CD8-positive, alpha-beta memory T cell (primary cell): Measurements from ENCODE around the gene ABR. TPM values are rescaled to one million over a fixed set of nuclear protein-coding genes. Genes with fewer than 3 reads are reported as not detected.

Source experiments
- CTCF ChIA-PET: fragments of 350-600 bp; sonication (Branson Sonifier 250); formaldehyde crosslinking; loops from one replicate; lab custom pipeline; 2021; ENCODE audit warnings: antibody characterized with exemption; lab: Charles Lee
- POLR2A ChIA-PET: fragments of 350-600 bp; sonication (Branson Sonifier 250); formaldehyde crosslinking; loops from one replicate; lab custom pipeline; 2021; ENCODE audit warnings: antibody characterized with exemption; lab: Charles Lee
- DNase-seq, 5 donors: peaks; one replicate each; pipeline versions ENCODE4 v3.0.0 to v3.0.0-alpha.2; 2020 to 2022; ENCODE audit warnings: mixed read lengths in 1 of 5
- H3K27ac ChIP-seq: one replicate; pipeline ENCODE4 v1.7.0; 2013; ENCODE audit warnings: low read depth, mild to moderate bottlenecking, low read length, moderate library complexity
- H3K27me3 ChIP-seq: 2 replicates; pipeline ENCODE4 v1.7.0; 2013; ENCODE audit warnings: low read length, mild to moderate bottlenecking; ENCODE audit not compliant: insufficient read depth, poor library complexity, severe bottlenecking
- H3K36me3 ChIP-seq: 2 replicates; pipeline ENCODE4 v1.7.0; 2013; ENCODE audit warnings: mild to moderate bottlenecking, low read length, moderate library complexity; ENCODE audit not compliant: insufficient read depth
- H3K4me1 ChIP-seq: 2 replicates; pipeline ENCODE4 v1.7.0; 2013; ENCODE audit warnings: mild to moderate bottlenecking, low read length, moderate library complexity; ENCODE audit not compliant: insufficient read depth
- H3K4me3 ChIP-seq: 2 replicates; pipeline ENCODE4 v1.7.0; 2013; ENCODE audit warnings: mild to moderate bottlenecking, low read length
- H3K9me3 ChIP-seq: 2 replicates; pipeline ENCODE4 v1.7.0; 2013; ENCODE audit warnings: mild to moderate bottlenecking, low read length
- H3K27ac Mint-ChIP-seq, 8 donors: one replicate each; pipeline ENCODE4 v1.8.0; 2020 to 2021; ENCODE audit warnings: mixed read lengths in 8 of 8, mild to moderate bottlenecking in 6 of 8, inconsistent platforms in 3 of 8, moderate library complexity in 3 of 8
- H3K27me3 Mint-ChIP-seq, 2 donors: one replicate each; pipeline ENCODE4 v1.8.0; 2020 to 2021; ENCODE audit warnings: mixed read lengths in 2 of 2, mild to moderate bottlenecking in 1 of 2, moderate library complexity in 1 of 2
- H3K36me3 Mint-ChIP-seq, 3 donors: one replicate each; pipeline ENCODE4 v1.8.0; 2020 to 2021; ENCODE audit warnings: mixed read lengths in 3 of 3, inconsistent platforms in 1 of 3, mild to moderate bottlenecking in 1 of 3
- H3K4me1 Mint-ChIP-seq, 3 donors: one replicate each; pipeline ENCODE4 v1.8.0; 2020 to 2021; ENCODE audit warnings: mixed read lengths in 3 of 3, inconsistent platforms in 1 of 3, mild to moderate bottlenecking in 1 of 3
- H3K4me3 Mint-ChIP-seq, 7 donors: one replicate each; pipeline ENCODE4 v1.8.0; 2020 to 2021; ENCODE audit warnings: mixed read lengths in 7 of 7, mild to moderate bottlenecking in 6 of 7, moderate library complexity in 4 of 7, inconsistent platforms in 2 of 7
- H3K9me3 Mint-ChIP-seq, 5 donors: one replicate each; pipeline ENCODE4 v1.8.0; 2020 to 2022; ENCODE audit warnings: mixed read lengths in 5 of 5, mild to moderate bottlenecking in 3 of 5, moderate library complexity in 2 of 5, inconsistent platforms in 1 of 5
- polyA plus RNA-seq: library from polyadenylated mRNA; unstranded; fragments of 300-500 nt; fragmentation: Illumina TruSeq; gene quantifications from one replicate; pipeline ENCODE4 v1.2.3, GENCODE V29; 2021
- total RNA-seq, 2 experiments: library from RNA; stranded (reverse); gene quantifications; one replicate each; pipeline ENCODE4 v1.2.3, GENCODE V29; 2021

ABR gene
- total and polyA plus RNA-seq, 3 experiments from 2014 or later = 26.9 to 60.8 (median 60.4) TPM

DNA sequence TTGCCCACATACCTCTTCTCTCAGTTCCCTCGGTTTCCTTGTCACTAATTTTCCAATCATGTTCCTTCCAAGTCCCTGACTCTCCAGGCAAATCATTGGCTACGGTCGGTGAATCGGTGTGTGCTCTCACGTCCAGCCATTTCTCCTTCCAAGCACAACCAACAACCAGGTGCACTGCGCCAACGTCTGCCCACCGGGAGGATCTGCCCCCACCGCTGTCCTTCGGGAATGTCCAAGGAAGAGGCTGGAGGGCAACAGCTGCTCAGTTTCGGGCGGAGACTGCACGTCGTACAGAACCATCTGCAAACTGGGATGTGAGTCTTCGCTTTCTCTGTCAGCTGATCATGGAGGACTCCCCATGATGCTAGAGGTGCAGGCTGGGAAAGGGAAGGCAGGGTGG is 191.8 kb downstream of the ABR start:
- ChIA-PET POLR2A (no interaction called here), CTCF (interaction anchor here (0.8 kb wide), 1 partner anchor 9 kb away, joined by 3 read pairs; the partner anchor contains the start of gene TIMM22)
- no peak overlapping the region for H3K4me3 Mint-ChIP-seq

DNA sequence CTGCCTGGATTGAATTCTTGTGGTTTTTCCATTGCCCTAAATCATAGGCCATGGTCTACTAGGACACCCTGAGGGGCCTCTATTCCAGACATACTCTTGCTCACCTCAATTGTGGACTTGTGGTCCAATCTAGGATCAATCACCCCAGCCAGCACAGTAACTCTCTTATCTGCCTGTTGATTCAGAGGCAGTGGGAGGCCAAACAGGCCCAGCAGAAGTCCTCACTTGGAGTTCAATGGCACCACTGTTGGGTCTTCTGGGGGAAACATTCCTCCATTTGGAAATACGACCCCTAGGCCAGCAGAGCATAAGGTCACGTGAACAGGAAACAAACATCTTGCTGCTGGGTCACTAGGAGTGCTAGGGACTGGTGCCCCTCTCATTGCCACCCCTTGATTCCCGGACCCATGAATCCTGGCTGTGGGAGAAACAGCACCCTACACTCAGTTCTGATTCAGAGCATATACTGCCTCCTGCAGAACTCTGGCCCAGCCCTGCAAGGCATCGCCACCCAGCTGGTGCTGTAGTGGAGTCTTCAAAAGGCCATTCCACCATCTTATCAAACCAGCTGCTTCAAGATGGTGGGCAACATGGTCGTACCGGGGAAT is 193.4 kb downstream of the ABR start:
- no peaks in the 10 kb centered on the region for H3K36me3 Mint-ChIP-seq
- CTCF ChIA-PET = no interaction called here

More for the DNA sequence above, 191.8 kb downstream of the ABR start:
- Mint-ChIP-seq H3K27me3 (peaks cover 0 to 4% of the 10 kb centered on the region in 2 donors), H3K36me3 (no peaks in the 10 kb centered on the region), H3K9me3 (peaks cover 0 to 3% (median 2%) of the 10 kb centered on the region in 5 donors), H3K27ac (peak overlapping the region in 1 of 8 donors; percentile 59), H3K4me1 (no peaks in the 10 kb centered on the region)
- H3K4me1 ChIP-seq = no peaks in the 10 kb centered on the region
- no peaks in the 10 kb centered on the region for H3K27me3 ChIP-seq
- no peak overlapping the region for H3K27ac ChIP-seq
- peaks cover 3% of the 10 kb centered on the region for H3K9me3 ChIP-seq
- no peak for DNase-seq
- no peaks in the 10 kb centered on the region for H3K36me3 ChIP-seq
- no peak overlapping the region for H3K4me3 ChIP-seq

DNA sequence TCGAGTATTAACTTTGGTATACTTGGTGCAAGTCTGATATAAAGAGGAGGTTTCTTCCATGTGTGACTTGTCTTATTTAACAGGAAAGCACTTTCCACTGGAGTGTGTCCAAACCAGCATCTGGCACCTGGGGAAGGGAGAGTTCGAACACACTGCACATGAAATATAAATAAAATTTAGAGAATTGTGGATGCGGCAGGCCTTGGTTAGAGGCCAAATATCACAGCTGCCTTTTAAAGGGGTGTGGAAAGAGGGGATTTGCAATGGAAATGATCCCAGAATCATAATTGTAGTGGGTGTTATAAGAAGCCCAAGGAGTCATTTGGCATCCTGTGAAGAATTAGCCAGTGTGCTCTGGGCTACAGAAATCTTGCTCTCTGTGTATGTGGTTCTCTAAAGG is 195.9 kb downstream of the ABR start:
- H3K4me1 ChIP-seq = peaks cover 13% of the 10 kb centered on the region
- Mint-ChIP-seq H3K4me1 (peaks cover 6 to 14% (median 9%) of the 10 kb centered on the region in 3 donors), H3K4me3 (peak overlapping the region in 1 of 7 donors; percentile 30), H3K36me3 (no peaks in the 10 kb centered on the region), H3K27me3 (peaks cover 0 to 4% of the 10 kb centered on the region in 2 donors), H3K27ac (peak overlapping the region in 2 of 8 donors; percentile 23 to 69), H3K9me3 (no peaks in the 10 kb centered on the region)
- H3K36me3 ChIP-seq = no peaks in the 10 kb centered on the region
- H3K9me3 ChIP-seq = no peaks in the 10 kb centered on the region
- H3K4me3 ChIP-seq = no peak overlapping the region
- DNase-seq = no peak
- POLR2A ChIA-PET = no interaction called here
- H3K27ac ChIP-seq = no peak overlapping the region
- CTCF ChIA-PET = interaction anchor here (2.4 kb wide), 1 partner anchor 12 kb away, joined by 12 read pairs; the partner anchor contains the start of gene TIMM22
- no peaks in the 10 kb centered on the region for H3K27me3 ChIP-seq

More for the DNA sequence above, 193.4 kb downstream of the ABR start:
- POLR2A ChIA-PET = no interaction called here
- no peak for DNase-seq
- no peaks in the 10 kb centered on the region for H3K27me3 ChIP-seq
- Mint-ChIP-seq H3K4me3 (peak overlapping the region in 1 of 7 donors; percentile 44), H3K9me3 (no peaks in the 10 kb centered on the region), H3K4me1 (no peaks in the 10 kb centered on the region), H3K27me3 (peaks cover 0 to 6% of the 10 kb centered on the region in 2 donors), H3K27ac (peak overlapping the region in 1 of 8 donors; percentile 82)
- H3K4me1 ChIP-seq = no peaks in the 10 kb centered on the region
- H3K9me3 ChIP-seq = no peaks in the 10 kb centered on the region
- no peak overlapping the region for H3K4me3 ChIP-seq
- H3K27ac ChIP-seq = no peak overlapping the region
- no peaks in the 10 kb centered on the region for H3K36me3 ChIP-seq

DNA sequence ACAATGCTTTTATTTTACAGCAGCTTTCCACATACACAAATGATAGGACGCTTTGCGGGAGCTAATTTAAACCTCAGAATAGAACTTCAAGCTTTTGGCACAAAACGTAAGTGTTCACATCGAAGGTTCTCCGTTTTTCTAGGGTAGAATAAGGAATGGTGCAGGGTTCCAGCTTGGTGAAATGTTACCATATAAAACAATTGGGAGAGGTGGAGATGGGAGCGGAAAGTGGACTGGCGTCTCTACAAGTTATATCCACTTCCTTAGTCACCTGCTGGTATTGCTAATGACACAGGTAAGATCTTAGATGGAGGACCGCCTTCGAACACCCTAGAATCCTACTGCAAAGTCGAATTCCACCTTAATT is 198.5 kb downstream of the ABR start:
- no peaks in the 10 kb centered on the region for H3K36me3 Mint-ChIP-seq
- Histone ChIP-seq H3K4me3 (no peak overlapping the region), H3K9me3 (no peaks in the 10 kb centered on the region), H3K27ac (no peak overlapping the region), H3K36me3 (no peaks in the 10 kb centered on the region), H3K27me3 (peaks cover 23% of the 10 kb centered on the region), H3K4me1 (peaks cover 19% of the 10 kb centered on the region)
- no peaks in the 10 kb centered on the region for H3K9me3 Mint-ChIP-seq
- peaks cover 20 to 22% of the 10 kb centered on the region in 2 donors for H3K27me3 Mint-ChIP-seq
- peak overlapping the region; percentile 66 to 91 (median 81) for H3K4me3 Mint-ChIP-seq
- ChIA-PET POLR2A (interaction anchor here (0.9 to 1.2 kb wide), 3 partner anchors 16 to 200 kb away, joined by 4 to 7 read pairs (median 5); partner anchors contain the start of genes GLOD4 and TIMM22), CTCF (interaction anchor here (0.5 to 2.9 kb wide), 21 partner anchors 14 to 595 kb away, joined by 3 to 45 read pairs (median 5); partner anchors contain the start of genes GLOD4, MRM3 and TIMM22)
- H3K27ac Mint-ChIP-seq = peak overlapping the region; percentile 1 to 89 (median 58)
- H3K4me1 Mint-ChIP-seq = peaks cover 12 to 23% (median 14%) of the 10 kb centered on the region in 3 donors
- DNase-seq = no peak

DNA sequence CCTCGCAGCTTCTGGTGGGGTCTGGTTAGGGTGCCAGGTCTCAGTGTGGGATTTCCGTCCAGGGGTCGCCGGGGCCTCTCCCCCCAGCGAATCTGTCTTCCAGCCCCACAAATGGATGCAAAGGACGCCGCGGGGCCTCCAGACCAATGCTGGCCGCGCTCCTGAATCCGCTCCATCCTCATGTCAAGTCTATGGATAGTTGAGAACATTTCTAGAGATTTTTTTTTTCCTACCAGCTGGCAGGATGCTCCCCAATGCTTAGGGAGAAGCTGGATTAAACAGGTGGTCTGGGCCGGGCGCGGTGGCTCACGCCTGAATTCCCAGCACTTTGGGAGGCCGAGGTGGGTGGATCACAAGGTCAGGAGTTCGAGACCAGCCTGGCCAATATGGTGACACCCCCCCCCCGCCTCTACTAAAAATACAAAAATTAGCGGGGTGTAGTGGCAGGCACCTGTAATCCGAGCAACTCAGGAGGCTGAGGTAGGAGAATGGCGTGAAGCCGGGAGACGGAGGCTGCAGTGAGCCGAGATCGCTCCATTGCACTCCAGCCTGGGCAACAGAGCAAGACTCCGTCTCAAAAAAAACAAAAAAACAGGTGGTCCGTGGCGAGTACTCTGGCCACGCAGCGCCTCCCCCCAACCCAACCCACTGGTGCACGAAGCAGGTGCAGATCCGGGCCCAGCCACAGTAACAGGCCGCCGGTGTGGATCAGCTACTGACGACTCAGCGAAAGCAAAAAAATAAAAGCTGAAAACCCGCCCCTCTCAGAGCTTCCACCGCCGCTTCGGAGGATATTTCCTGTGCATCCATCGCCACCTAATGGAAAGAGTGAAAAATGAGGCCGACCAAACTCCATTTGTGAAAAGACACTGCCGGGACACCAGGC is 199.1 kb downstream of the ABR start:
- Histone ChIP-seq H3K4me3 (peak overlapping the region; percentile 40), H3K27me3 (peaks cover 24% of the 10 kb centered on the region), H3K36me3 (no peaks in the 10 kb centered on the region), H3K4me1 (peaks cover 19% of the 10 kb centered on the region), H3K9me3 (no peaks in the 10 kb centered on the region), H3K27ac (no peak overlapping the region)
- Mint-ChIP-seq H3K9me3 (no peaks in the 10 kb centered on the region), H3K4me1 (peaks cover 12 to 23% (median 14%) of the 10 kb centered on the region in 3 donors), H3K27me3 (peaks cover 23 to 26% of the 10 kb centered on the region in 2 donors), H3K4me3 (peak overlapping the region; percentile 74 to 91 (median 81)), H3K36me3 (no peaks in the 10 kb centered on the region), H3K27ac (peak overlapping the region; percentile 1 to 89 (median 60))
- ChIA-PET CTCF (interaction anchor here (0.5 to 2.9 kb wide), 22 partner anchors 13 to 595 kb away, joined by 3 to 45 read pairs (median 4); partner anchors contain the start of genes GLOD4, MRM3 and TIMM22), POLR2A (interaction anchor here (0.9 to 1.3 kb wide), 4 partner anchors 16 to 199 kb away, joined by 4 to 7 read pairs (median 4); partner anchors contain the start of genes GLOD4, MRM3 and TIMM22)
- DNase-seq = peak; percentile 61 to 87 (median 82)

DNA sequence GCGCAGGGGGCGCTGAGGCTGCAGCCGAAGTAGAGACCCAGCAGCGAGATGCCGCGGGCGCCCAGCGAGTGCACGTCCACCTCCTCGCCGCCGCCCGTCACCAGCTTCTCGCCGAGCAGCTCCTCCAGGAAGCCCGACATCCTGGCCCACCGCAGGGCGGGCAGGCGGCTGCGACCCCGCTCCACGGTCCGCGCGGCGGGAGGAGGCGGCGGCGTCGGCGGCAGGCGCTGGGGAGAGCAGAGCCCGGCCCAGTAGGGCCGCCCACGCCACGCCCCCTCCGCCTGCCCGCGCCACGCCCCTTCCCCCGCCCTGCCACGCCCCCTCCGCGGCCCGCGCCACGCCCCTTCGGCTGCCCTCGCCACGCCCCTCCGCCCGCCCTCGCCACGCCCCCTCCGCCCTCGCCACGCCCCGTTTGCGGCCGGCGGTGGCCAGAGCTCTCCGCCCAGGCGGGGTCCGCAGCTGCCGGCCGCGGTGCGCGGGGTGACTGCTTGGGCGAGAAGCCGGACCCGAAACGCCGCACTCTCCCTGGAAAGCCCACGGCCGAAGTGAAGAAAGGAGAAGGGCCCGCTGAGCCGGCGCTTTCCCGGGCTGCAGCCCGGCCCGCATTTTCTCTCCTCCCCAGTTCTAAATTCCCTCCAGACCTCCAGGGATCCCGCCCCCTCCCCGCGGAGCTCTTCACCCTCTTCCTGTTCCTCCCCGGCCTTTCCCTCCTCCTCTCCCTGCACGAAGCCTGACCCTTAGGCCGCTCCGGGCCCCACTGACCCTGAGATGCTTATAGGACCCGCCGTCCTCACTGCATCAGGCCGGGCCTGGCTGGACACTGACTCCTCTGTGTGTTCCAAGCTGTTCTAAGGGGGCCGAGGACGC is 200.0 kb downstream of the ABR start, which contains the start of gene NXN:
Gene NXN (minus strand): TSS at position 238 of the 867 bp plus-strand sequence.
- peak within 1 kb of the TSS in 4 of 8 donors; percentile 23 to 82 (median 42) for H3K27ac Mint-ChIP-seq
- POLR2A ChIA-PET = interaction anchor here (0.6 to 1.3 kb wide), 3 partner anchors 17 to 205 kb away, joined by 4 to 7 read pairs (median 4); partner anchors contain the start of genes GLOD4, MRM3 and TIMM22

DNA sequence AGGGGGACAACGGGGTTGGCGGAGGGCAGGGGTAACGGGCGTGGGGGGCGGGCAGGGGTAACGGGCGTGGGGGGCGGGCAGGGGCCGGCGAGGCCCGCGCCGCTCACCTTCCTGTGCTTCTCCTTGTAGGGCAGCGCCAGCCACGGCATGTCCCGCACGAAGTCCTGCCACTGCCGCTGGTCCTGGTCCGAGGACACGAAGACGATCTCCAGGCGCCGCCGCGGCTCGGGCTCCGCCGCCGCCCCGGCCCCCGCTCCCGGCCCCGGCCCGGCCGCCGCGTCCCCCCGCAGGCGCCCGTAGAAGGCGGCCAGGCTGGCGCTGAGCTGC is 200.6 kb downstream of the ABR start:
- no peaks in the 10 kb centered on the region for H3K9me3 Mint-ChIP-seq
- Histone ChIP-seq H3K27ac (no peak overlapping the region), H3K36me3 (no peaks in the 10 kb centered on the region), H3K9me3 (no peaks in the 10 kb centered on the region), H3K4me1 (peaks cover 19% of the 10 kb centered on the region), H3K27me3 (peaks cover 24% of the 10 kb centered on the region), H3K4me3 (no peak overlapping the region)
- DNase-seq = no peak
- peaks cover 29 to 38% of the 10 kb centered on the region in 2 donors for H3K27me3 Mint-ChIP-seq
- H3K27ac Mint-ChIP-seq = no peak overlapping the region
- peak overlapping the region in 2 of 7 donors; percentile 36 to 79 for H3K4me3 Mint-ChIP-seq
- POLR2A ChIA-PET = interaction anchor here (0.6 to 1.3 kb wide), 3 partner anchors 18 to 204 kb away, joined by 4 to 7 read pairs (median 4); partner anchors contain the start of genes GLOD4, MRM3 and TIMM22
- CTCF ChIA-PET = interaction anchor here (0.9 to 2.9 kb wide), 2 partner anchors 17 to 567 kb away, joined by 3 to 45 read pairs; partner anchors contain the start of gene TIMM22
- H3K4me1 Mint-ChIP-seq = peaks cover 12 to 23% (median 14%) of the 10 kb centered on the region in 3 donors
- H3K36me3 Mint-ChIP-seq = no peaks in the 10 kb centered on the region

More for the DNA sequence above, 200.0 kb downstream of the ABR start, which contains the start of gene NXN:
- DNase-seq = peak; percentile 80 to 92 (median 84)
- CTCF ChIA-PET = interaction anchor here (0.9 to 2.9 kb wide), 7 partner anchors 12 to 594 kb away, joined by 3 to 45 read pairs (median 7); partner anchors contain the start of genes GLOD4, MRM3 and TIMM22
- Histone ChIP-seq H3K9me3 (no peaks in the 10 kb centered on the region), H3K4me3 (peak within 1 kb of the TSS; percentile 40), H3K36me3 (no peaks in the 10 kb centered on the region), H3K4me1 (peaks cover 19% of the 10 kb centered on the region), H3K27ac (no peak within 1 kb of the TSS), H3K27me3 (peaks cover 24% of the 10 kb centered on the region)
- Mint-ChIP-seq H3K4me1 (peaks cover 12 to 23% (median 14%) of the 10 kb centered on the region in 3 donors), H3K4me3 (peak within 1 kb of the TSS; percentile 74 to 86 (median 80)), H3K9me3 (no peaks in the 10 kb centered on the region), H3K36me3 (no peaks in the 10 kb centered on the region), H3K27me3 (peaks cover 27 to 35% of the 10 kb centered on the region in 2 donors)
